PC-9 (cell line): ENCODE measurements around the gene FGD6. TPM values are rescaled to one million over a fixed set of nuclear protein-coding genes. Genes with fewer than 3 reads are reported as not detected.

Source experiments
- BruUV-seq: library from RNA; stranded (reverse); fragments of 400-500 nt; replicated peaks from 2 replicates; lab custom pipeline; 2021; lab: Mats Ljungman, UMichigan
- CTCF ChIA-PET: fragments of 300-600 bp; sonication (Branson Sonifier 250); formaldehyde crosslinking; loops from one replicate; lab custom pipeline; 2022; ENCODE audit warnings: antibody characterized with exemption; lab: Charles Lee
- POLR2A ChIA-PET: fragments of 300-600 bp; sonication (Branson Sonifier 250); formaldehyde crosslinking; loops from one replicate; lab custom pipeline; 2022; ENCODE audit warnings: antibody characterized with exemption; ENCODE audit not compliant: unreplicated experiment; lab: Charles Lee
- DNase-seq, 2 experiments: peaks; one replicate each; pipeline versions ENCODE4 v3.0.0 to v3.0.0-alpha.2; 2015 to 2022; ENCODE audit warnings: mixed read lengths in 1 of 2
- H2AFZ ChIP-seq: fragments of 200-600 bp; sonication (generic); 2 replicates; pipeline ENCODE4 v1.8.1; 2017; ENCODE audit warnings: antibody characterized with exemption
- H3F3A ChIP-seq: fragments of 200-600 bp; sonication (generic); 2 replicates; pipeline ENCODE4 v1.8.1; 2017; ENCODE audit warnings: antibody characterized with exemption, mild to moderate bottlenecking, low read depth; ENCODE audit not compliant: insufficient read depth
- H3K27ac ChIP-seq: fragments of 200-600 bp; sonication (generic); 2 replicates; pipeline ENCODE4 v1.6.1; 2016; ENCODE audit warnings: mixed run types
- H3K27me3 ChIP-seq: fragments of 200-600 bp; sonication (generic); 2 replicates; pipeline ENCODE4 v1.6.1; 2016; ENCODE audit warnings: low read depth, mixed run types; ENCODE audit not compliant: insufficient read depth
- H3K36me3 ChIP-seq: fragments of 200-600 bp; sonication (generic); 2 replicates; pipeline ENCODE4 v1.6.1; 2016; ENCODE audit warnings: low read depth, mixed run types
- H3K4me1 ChIP-seq: fragments of 200-600 bp; sonication (generic); replicated peaks from 2 replicates; pipeline ENCODE4 v1.6.1; 2016; ENCODE audit warnings: mixed run types; ENCODE audit not compliant: insufficient read depth
- H3K4me2 ChIP-seq: fragments of 200-600 bp; sonication (generic); 2 replicates; pipeline ENCODE4 v1.6.1; 2017; ENCODE audit warnings: mixed run types
- H3K4me3 ChIP-seq: fragments of 200-600 bp; sonication (generic); 2 replicates; pipeline ENCODE4 v1.6.1; 2016; ENCODE audit warnings: mixed run types
- H3K79me2 ChIP-seq: fragments of 200-600 bp; sonication (generic); 2 replicates; pipeline ENCODE4 v1.6.1; 2017; ENCODE audit warnings: low read depth, mixed run types
- H3K9me2 ChIP-seq: fragments of 200-600 bp; sonication (generic); 2 replicates; pipeline ENCODE4 v1.8.1; 2017; ENCODE audit warnings: mild to moderate bottlenecking; ENCODE audit not compliant: insufficient read depth
- H3K9me3 ChIP-seq: fragments of 200-600 bp; sonication (generic); 2 replicates; pipeline ENCODE4 v1.8.1; 2016; ENCODE audit warnings: low read depth; ENCODE audit not compliant: insufficient read depth
- H4K20me1 ChIP-seq: fragments of 200-600 bp; sonication (generic); 2 replicates; pipeline ENCODE4 v1.8.1; 2017; ENCODE audit not compliant: insufficient read depth
- CTCF ChIP-seq: fragments of 200-600 bp; sonication (generic); conservative IDR thresholded peaks from 2 replicates; pipeline ENCODE4 v1.6.1; 2017; ENCODE audit warnings: mixed run types, antibody characterized with exemption, mild to moderate bottlenecking, moderate library complexity
- EZH2 ChIP-seq: fragments of 200-600 bp; sonication (generic); IDR thresholded peaks from 2 replicates; pipeline ENCODE4 v1.8.0; 2017; ENCODE audit warnings: antibody characterized with exemption, low read depth
- intact Hi-C: fragments of 100-400 bp; cut with micrococcal nuclease; formaldehyde crosslinking; loops from one replicate; pipeline ENCODE4 v1.10.0; 2022; ENCODE audit not compliant: unreplicated experiment
- total RNA-seq: library from RNA; stranded (reverse); gene quantifications from 2 replicates; pipeline ENCODE4 v1.2.3, GENCODE V29; 2021

FGD6 gene
- total RNA-seq, 1 experiment from 2014 or later, result 22.0 TPM

- no peaks in the 10 kb centered on the region for H3K9me3 ChIP-seq
- no peak for DNase-seq
- H4K20me1 ChIP-seq, result no peaks in the 10 kb centered on the region; the same call in 1 of the 2 replicates
- no peaks in the 10 kb centered on the region for H3F3A ChIP-seq
- H3K36me3 ChIP-seq, result peaks cover 34% of the 10 kb centered on the region
- CTCF ChIA-PET, result no interaction called here
- BruUV-seq, result no TSS peak
- no peaks in the 10 kb centered on the region for H3K4me1 ChIP-seq
- POLR2A ChIA-PET, result no interaction called here
- no peak overlapping the region for H2AFZ ChIP-seq
- H3K9me2 ChIP-seq, result no peaks in the 10 kb centered on the region
- H3K27ac ChIP-seq, result no peak overlapping the region
- intact Hi-C loops, result no loop called here
- H3K4me3 ChIP-seq, result no peak overlapping the region
- no peaks in the 10 kb centered on the region for H3K27me3 ChIP-seq
- TF ChIP-seq EZH2 (no peak), CTCF (no peak)
- no peak overlapping the region for H3K4me2 ChIP-seq
- no peaks in the 10 kb centered on the region for H3K79me2 ChIP-seq
Measured at GRCh38 chr12:95060951-95061350, 156.3 kb downstream of the FGD6 start.

GRCh38 chr12:95059984-95060383, 157.3 kb downstream of the FGD6 start:
- no peaks in the 10 kb centered on the region for H3F3A ChIP-seq
- H3K27ac ChIP-seq, result no peak overlapping the region
- H3K36me3 ChIP-seq, result peaks cover 36% of the 10 kb centered on the region
- DNase-seq, result no peak
- H3K27me3 ChIP-seq, result no peaks in the 10 kb centered on the region
- H4K20me1 ChIP-seq, result no peaks in the 10 kb centered on the region; the same call in 1 of the 2 replicates
- H3K4me3 ChIP-seq, result no peak overlapping the region
- no peaks in the 10 kb centered on the region for H3K4me1 ChIP-seq
- H3K9me3 ChIP-seq, result no peaks in the 10 kb centered on the region
- intact Hi-C loops, result no loop called here
- no peak overlapping the region for H3K4me2 ChIP-seq
- no TSS peak for BruUV-seq
- H3K9me2 ChIP-seq, result no peaks in the 10 kb centered on the region
- no peak overlapping the region for H2AFZ ChIP-seq
- CTCF ChIA-PET, result no interaction called here
- no peaks in the 10 kb centered on the region for H3K79me2 ChIP-seq
- POLR2A ChIA-PET, result interaction anchor here (0.6 to 0.7 kb wide), 2 partner anchors 369 to 589 kb away, joined by 3 to 5 read pairs; no protein-coding TSS in a partner anchor
- no peak for TF ChIP-seq EZH2
- no peak for TF ChIP-seq CTCF

- BruUV-seq, result no TSS peak
- Histone ChIP-seq H3K27ac (no peak overlapping the region), H4K20me1 (no peaks in the 10 kb centered on the region; the same call in 1 of the 2 replicates), H3K4me3 (no peak overlapping the region), H3F3A (no peaks in the 10 kb centered on the region), H2AFZ (no peak overlapping the region), H3K79me2 (no peaks in the 10 kb centered on the region), H3K4me1 (no peaks in the 10 kb centered on the region), H3K9me2 (no peaks in the 10 kb centered on the region), H3K36me3 (peaks cover 34% of the 10 kb centered on the region), H3K27me3 (no peaks in the 10 kb centered on the region), H3K4me2 (no peak overlapping the region), H3K9me3 (no peaks in the 10 kb centered on the region)
- no peak for DNase-seq
- intact Hi-C loops, result no loop called here
- ChIA-PET POLR2A (no interaction called here), CTCF (no interaction called here)
- no peak for TF ChIP-seq CTCF
- no peak for TF ChIP-seq EZH2
Measured at GRCh38 chr12:95057424-95057823, 159.8 kb downstream of the FGD6 start.
